ENCODE data around the gene KLHL40. TPM values are rescaled to one million over a fixed set of nuclear protein-coding genes. Genes with fewer than 3 reads are reported as not detected.

Gene KLHL40
- total RNA-seq, 4 donors from 2014 or later: not detected

DNA sequence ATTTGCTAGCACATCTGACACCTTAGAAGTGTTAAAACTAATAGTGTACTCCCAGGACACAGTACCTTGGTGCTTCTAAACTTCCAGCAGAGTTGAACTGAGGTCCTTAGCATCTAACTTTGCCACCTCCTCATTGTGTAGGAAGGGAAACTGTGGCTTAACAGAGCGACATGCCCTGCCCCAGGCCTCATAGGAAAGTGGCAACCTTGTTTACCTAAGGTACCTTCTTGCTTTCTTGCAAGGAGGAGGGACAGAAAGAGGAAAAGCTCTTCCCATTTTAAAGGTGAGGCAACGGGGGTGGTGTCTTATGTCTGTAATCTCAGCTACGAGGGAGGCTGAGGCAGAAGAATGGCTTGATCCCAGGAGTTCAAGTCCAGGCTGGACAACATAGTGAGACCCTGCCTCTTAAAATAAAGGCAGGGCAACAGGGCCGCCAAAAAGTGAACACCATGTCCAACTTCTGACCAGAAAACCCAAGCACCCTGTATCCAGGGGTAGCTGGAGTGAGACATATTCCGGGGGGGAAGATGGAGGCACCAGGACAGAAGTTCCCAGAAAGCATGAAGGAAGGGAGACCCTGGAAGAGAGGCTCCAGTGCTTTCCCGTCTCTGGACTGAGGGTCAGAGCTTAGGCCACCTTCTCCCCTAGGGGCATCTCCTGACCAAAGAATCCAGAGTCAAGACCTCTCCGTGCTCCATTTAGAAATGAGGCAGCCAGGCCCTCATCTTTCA is 540 bp upstream of the KLHL40 start:
- Histone ChIP-seq H3K9me3 (no peaks in the 10 kb centered on the region), H3K27me3 (peaks cover 8% of the 10 kb centered on the region), H3K4me3 (no peak overlapping the region), H3K27ac (peak overlapping the region; percentile 52), H3K4me1 (peaks cover 26% of the 10 kb centered on the region), H3K36me3 (no peaks in the 10 kb centered on the region)
- DNase-seq (ENCODE audit: low spot score in 2 of 2): peak in 1 of 2 donors; percentile 27
- WGBS: 87% methylated on average over 7 of the region's 7 CpGs
- TF ChIP-seq POLR2A (IDR thresholded peaks at IDR 0.05): no peak
- TF ChIP-seq, protein P1, sequence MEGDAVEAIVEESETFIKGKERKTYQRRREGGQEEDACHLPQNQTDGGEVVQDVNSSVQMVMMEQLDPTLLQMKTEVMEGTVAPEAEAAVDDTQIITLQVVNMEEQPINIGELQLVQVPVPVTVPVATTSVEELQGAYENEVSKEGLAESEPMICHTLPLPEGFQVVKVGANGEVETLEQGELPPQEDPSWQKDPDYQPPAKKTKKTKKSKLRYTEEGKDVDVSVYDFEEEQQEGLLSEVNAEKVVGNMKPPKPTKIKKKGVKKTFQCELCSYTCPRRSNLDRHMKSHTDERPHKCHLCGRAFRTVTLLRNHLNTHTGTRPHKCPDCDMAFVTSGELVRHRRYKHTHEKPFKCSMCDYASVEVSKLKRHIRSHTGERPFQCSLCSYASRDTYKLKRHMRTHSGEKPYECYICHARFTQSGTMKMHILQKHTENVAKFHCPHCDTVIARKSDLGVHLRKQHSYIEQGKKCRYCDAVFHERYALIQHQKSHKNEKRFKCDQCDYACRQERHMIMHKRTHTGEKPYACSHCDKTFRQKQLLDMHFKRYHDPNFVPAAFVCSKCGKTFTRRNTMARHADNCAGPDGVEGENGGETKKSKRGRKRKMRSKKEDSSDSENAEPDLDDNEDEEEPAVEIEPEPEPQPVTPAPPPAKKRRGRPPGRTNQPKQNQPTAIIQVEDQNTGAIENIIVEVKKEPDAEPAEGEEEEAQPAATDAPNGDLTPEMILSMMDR (IDR thresholded peaks at IDR 0.05): no peak

GRCh38 chr3:42685891-42686820 is 819 bp downstream of the KLHL40 start:
- Histone ChIP-seq H3K4me1 (peaks cover 26% of the 10 kb centered on the region), H3K4me3 (peak overlapping the region; percentile 28), H3K36me3 (no peaks in the 10 kb centered on the region), H3K27ac (no peak overlapping the region), H3K9me3 (no peaks in the 10 kb centered on the region), H3K27me3 (peaks cover 8% of the 10 kb centered on the region)
- TF ChIP-seq EP300 (IDR thresholded peaks at IDR 0.05) (no peak), POLR2AphosphoS5 (IDR thresholded peaks at IDR 0.05) (no peak), POLR2A (IDR thresholded peaks at IDR 0.05) (no peak)
- TF ChIP-seq, protein P1 (IDR thresholded peaks at IDR 0.05): no peak
- 55% methylated on average over 45 of the region's 80 CpGs for WGBS
- DNase-seq (ENCODE audit: low spot score in 2 of 2): peak in 1 of 2 donors; percentile 51

DNA sequence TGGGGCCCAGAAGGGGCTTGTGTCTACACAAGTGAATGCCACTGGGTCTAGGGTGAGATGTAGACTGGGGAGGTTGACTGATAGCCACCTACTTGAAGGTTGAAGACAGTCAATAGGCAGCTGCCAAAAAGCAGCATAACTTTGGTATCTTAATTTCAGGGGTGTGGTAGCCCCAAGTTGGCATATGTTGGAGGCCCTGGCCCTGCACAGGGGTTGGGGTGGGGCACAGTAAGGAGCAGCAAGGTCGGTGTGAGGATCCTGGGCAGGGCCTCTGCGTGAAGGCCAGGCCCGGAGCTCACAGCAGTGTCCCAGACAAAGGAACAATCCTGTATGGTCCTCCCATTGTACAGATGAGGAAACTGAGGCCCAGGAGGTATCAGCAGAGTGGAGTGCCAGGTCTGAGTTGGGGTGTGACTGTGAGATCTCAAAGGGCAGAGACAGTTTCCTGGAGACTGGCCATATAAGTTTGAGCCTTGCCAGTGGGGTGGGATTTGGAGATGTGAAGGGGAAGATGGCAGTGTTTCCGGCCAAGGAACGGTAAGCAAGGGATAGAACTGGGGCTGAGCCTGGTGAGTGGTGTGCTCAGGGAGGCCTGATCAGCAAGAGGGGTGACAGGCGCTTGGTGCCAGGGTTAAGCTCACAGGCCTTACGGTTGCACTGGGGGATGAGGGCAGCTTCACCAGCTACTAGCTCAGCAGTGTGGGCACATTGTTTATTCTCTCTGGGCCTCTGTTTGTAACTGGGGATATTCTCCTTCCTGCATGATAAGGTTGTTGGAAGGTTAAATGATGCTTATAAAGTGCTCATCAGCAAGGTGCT is 1.7 kb downstream of the KLHL40 start:
- 77% methylated on average over 7 of the region's 7 CpGs for WGBS
- H3K4me3 ChIP-seq: no peak overlapping the region
- H3K9me3 ChIP-seq: no peaks in the 10 kb centered on the region
- TF ChIP-seq EP300 (IDR thresholded peaks at IDR 0.05) (no peak), POLR2AphosphoS5 (IDR thresholded peaks at IDR 0.05) (no peak), POLR2A (IDR thresholded peaks at IDR 0.05) (no peak)
- TF ChIP-seq, protein P1 (IDR thresholded peaks at IDR 0.05): no peak
- H3K36me3 ChIP-seq: no peaks in the 10 kb centered on the region
- H3K27ac ChIP-seq: no peak overlapping the region
- peaks cover 8% of the 10 kb centered on the region for H3K27me3 ChIP-seq
- H3K4me1 ChIP-seq: peaks cover 26% of the 10 kb centered on the region
- peak in 1 of 2 donors; percentile 43 for DNase-seq (ENCODE audit: low spot score in 2 of 2)

DNA sequence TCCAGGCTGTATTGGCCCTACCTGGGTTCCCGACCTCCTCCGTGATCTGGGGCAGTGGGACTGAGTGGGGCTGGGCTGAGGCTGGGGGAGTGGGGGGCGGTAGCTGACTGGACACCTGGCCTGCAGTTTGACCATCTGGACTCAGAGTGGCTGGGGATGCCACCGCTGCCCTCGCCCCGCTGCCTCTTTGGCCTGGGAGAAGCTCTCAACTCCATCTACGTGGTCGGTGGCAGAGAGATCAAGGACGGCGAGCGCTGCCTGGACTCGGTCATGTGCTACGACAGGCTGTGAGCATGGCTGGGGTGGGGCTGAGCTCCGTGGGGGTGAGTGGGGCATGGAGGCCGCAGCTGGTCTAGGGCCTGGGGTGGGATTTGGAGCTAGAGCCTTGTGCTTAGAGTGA is 2.7 kb downstream of the KLHL40 start:
- Histone ChIP-seq H3K9me3 (no peaks in the 10 kb centered on the region), H3K27ac (no peak overlapping the region), H3K36me3 (no peaks in the 10 kb centered on the region), H3K27me3 (peaks cover 8% of the 10 kb centered on the region), H3K4me1 (peaks cover 26% of the 10 kb centered on the region), H3K4me3 (no peak overlapping the region)
- WGBS: 88% methylated on average over 14 of the region's 15 CpGs
- DNase-seq (ENCODE audit: low spot score in 2 of 2): peak in 1 of 2 donors; percentile 61
- TF ChIP-seq POLR2A (IDR thresholded peaks at IDR 0.05) (no peak), POLR2AphosphoS5 (IDR thresholded peaks at IDR 0.05) (no peak), EP300 (IDR thresholded peaks at IDR 0.05) (no peak)
- TF ChIP-seq, protein P1 (IDR thresholded peaks at IDR 0.05): no peak

Data from suprapubic skin (tissue), 4 donors.